Activated CD4-positive, alpha-beta T cell treated with anti-CD3 and anti-CD28 coated beads, Interleukin-2, Interleukin-6, amounts not matched to agents 100 ng/mL and 50 ng/mL, durations not matched to agents 16 hours and 8 hours (primary cell): ENCODE measurements around the gene SLC5A3.

Source experiments
- DNase-seq: peaks from one replicate; pipeline ENCODE4 v3.0.0-alpha.2; 2020

Gene SLC5A3

DNA sequence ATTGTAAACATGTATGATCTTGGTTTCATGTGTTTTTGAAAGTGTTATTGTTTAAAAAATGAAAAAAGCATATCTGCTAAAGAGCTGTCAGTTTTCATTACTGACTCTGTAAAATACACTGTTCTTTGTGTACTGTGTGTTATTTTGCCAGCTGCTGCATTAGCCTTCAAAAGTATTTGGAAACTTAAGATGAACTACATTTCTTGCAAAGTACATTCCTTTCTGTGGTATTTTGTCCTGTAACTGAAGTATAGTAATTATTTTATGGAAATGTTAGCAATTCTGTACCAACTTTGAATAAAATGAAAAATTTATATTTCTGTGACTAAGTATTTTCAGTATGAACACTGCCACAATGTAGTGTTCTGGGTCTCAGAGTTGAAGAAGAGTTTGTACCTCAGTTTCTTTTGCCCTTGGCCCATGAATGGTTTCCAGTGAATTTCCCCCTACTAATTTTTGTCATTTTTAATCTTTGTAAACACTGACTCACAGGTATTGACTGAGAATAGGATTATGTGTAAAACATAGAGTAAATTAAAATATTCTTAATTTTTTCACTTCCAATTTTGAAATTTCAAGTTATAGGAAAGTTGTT, 32.7 kb downstream of the SLC5A3 start:
- DNase-seq: no peak

DNA sequence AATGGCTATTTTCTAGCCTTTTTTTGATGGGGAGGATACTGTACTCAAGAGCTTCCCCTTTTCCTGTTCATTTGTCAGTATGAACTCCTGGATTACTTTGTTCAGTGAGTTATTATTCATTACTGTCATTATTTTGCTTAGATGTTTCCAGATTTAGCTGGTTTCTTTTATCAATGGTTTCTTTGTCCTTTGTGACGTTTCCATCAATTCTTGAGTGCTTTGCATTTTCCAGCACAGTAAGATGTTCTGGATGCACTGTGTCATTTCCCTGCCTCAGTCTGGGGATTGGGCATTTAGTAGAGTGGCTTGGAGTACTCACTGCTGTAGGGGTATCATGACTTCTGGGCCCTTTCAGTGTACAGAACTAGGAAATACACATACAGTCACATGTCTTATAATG, 34.2 kb downstream of the SLC5A3 start:
- DNase-seq: no peak

DNA sequence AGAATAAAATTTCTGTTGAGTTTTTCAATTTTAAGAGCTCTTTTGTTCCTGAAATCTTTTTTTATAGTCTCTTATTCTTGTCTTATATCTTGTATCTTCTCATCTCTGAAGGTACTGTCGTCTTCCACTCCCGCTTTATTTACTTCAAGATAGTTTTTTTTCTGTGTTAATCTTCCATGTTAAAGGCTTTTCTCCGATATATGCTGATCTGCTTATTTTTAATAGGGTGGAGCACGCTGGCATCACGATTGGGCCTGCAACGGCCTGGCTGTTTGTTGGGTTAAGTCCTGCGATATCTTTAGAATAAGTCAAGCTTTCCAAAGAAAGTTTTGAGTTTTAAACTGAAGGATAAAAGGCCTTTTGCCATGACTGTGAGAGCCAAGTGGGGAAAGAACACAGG, 35.7 kb downstream of the SLC5A3 start:
- DNase-seq: no peak

- no peak for DNase-seq
Observed at GRCh38 chr21:34110594-34111202, 37.3 kb downstream of the SLC5A3 start.

- DNase-seq: no peak
Observed at GRCh38 chr21:34112316-34113033, 39.1 kb downstream of the SLC5A3 start.

DNA sequence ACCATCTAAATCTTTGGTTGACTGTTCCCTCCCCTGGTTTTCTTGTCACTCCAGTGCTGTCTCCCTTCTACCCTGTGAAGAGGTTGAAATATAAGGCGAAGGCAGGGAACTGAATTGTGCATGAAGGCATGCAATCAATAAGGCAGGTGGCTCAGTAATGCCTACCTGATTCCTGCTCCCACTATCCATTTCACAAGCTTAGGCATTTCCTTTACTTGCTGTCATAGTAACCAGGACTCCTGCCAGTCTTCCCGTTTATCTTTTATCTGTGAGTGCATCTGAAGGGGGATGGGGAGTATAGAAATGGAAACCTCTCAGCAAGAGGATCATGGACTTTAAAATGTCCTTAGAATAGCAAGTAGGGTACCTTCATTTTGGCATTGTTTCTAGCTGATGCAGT, 40.5 kb downstream of the SLC5A3 start:
- no peak for DNase-seq

DNA sequence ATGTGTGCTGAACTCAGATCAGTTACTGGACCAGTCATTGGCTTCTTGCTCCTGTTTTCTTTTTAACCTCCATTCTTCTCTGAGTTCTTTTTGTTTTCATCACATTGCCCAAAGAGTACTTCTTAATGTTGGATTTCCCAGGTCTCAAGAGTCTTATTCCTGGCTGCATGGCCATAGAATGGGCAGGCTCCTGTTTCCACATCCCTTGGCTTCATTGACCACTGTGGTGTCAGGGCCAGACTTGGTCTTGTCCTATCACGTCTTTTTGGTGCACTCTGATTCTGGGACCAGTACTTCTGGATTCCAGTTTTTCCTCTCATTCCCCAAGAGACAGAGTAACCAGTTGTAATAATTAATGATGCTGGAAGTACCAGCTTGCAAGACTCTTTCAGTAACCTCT, 41.8 kb downstream of the SLC5A3 start:
- no peak for DNase-seq

DNA sequence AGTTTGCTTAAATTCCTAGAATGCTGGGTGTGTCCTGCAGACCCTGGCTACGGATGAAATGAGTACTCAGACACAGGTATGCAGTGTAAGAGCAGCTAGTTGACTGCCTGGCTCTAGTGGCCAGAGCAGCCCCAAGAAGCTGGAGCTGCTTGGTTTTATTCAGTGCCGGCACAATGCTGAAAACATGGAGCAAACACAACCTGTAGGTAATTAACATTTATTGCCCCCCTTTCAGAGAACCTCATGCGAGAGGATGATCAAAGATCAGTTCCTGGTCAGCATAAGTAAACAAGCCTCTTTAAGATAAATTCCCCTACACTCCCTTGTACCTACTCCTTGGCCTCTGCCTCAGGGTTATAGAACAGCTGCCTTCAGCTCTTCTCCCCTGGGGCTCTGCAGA, 43.2 kb downstream of the SLC5A3 start:
- DNase-seq: no peak

DNA sequence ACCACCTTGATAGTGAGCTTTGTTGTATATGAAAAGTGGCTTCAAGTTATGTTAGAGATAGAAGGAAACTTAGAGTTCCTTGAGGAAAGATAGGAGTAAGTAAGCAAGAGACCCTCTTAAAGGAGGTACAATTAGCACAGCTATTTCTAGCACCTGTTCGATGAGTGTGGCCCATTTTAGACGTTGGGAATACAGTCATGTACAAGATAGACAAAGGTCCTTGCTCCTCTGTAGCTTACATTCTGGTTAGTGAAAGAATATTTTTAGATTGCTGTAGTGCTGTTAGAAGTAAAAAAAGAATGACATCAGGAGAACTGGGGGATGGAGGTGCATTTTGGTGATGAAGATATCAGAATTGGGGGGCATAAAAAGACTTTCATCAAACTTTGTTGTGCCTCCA, 47.5 kb downstream of the SLC5A3 start:
- no peak for DNase-seq

DNA sequence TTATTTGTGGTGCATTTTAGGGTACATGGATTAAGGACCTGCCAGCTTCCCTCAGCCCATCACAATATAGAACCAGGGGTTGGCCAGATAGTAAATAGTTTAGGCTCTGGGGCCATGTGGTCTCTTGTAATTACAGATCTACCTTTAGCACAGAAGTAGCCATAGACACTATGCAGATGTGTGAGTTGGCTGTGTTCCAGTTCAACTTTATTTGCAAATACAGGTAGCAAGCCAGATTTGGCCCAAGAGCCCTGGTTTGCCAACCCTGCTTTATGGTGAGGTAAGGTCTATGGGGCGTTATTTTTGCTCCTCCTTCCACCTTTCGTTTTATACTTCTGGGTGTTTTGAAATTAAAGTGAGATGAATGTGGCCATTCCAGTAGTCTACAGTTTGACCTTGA, 48.7 kb downstream of the SLC5A3 start:
- DNase-seq: no peak
